MV-4-11 (cell line): ENCODE measurements around the gene AXDND1.
"Not testable (repeated sequence)": the region's sequence is repeated elsewhere in the genome, so short reads cannot be mapped to it uniquely, and the experiment has no call there.

ENCODE experiments used
- DNase-seq: peaks from one replicate; lab custom pipeline; 2025; lab: John Stamatoyannopoulos, UW

The AXDND1 gene

GRCh38 chr1:179465661-179466060 is 99.9 kb downstream of the AXDND1 start:
- DNase-seq: not testable (repeated sequence)

- no peak for DNase-seq
These were observed 108.9 kb downstream of the AXDND1 start for GRCh38 chr1:179474713-179475112.

- no peak for DNase-seq
These were observed 110.7 kb downstream of the AXDND1 start for GRCh38 chr1:179476484-179476883.

GRCh38 chr1:179478370-179478769 is 112.6 kb downstream of the AXDND1 start:
- DNase-seq: no peak

- no peak for DNase-seq
These were observed 124.8 kb downstream of the AXDND1 start for GRCh38 chr1:179490611-179491010.

GRCh38 chr1:179493323-179493722 is 127.6 kb downstream of the AXDND1 start:
- DNase-seq: no peak

- DNase-seq: no peak
These were observed 140.4 kb downstream of the AXDND1 start for GRCh38 chr1:179506199-179506598.

- no peak for DNase-seq
These were observed 143.6 kb downstream of the AXDND1 start for GRCh38 chr1:179509384-179509783.

GRCh38 chr1:179510038-179510437 is 144.3 kb downstream of the AXDND1 start:
- DNase-seq: no peak

- no peak for DNase-seq
These were observed 151.4 kb downstream of the AXDND1 start for GRCh38 chr1:179516976-179517705.

- not testable (repeated sequence) for DNase-seq
These were observed 152.8 kb downstream of the AXDND1 start for GRCh38 chr1:179518544-179518943.

GRCh38 chr1:179529482-179530195 is 163.9 kb downstream of the AXDND1 start:
- no peak for DNase-seq

GRCh38 chr1:179530352-179530751 is 164.6 kb downstream of the AXDND1 start:
- no peak for DNase-seq

GRCh38 chr1:179541774-179542173 is 176.0 kb downstream of the AXDND1 start:
- DNase-seq: no peak

- DNase-seq: no peak
These were observed 179.6 kb downstream of the AXDND1 start for GRCh38 chr1:179545321-179545720.

GRCh38 chr1:179547021-179547535 is 181.3 kb downstream of the AXDND1 start:
- no peak for DNase-seq

GRCh38 chr1:179548666-179549367 is 183.0 kb downstream of the AXDND1 start:
- no peak for DNase-seq

GRCh38 chr1:179549368-179549700 is 183.6 kb downstream of the AXDND1 start:
- DNase-seq: no peak

GRCh38 chr1:179550746-179551682 is 185.2 kb downstream of the AXDND1 start:
- peak; percentile 54 for DNase-seq

GRCh38 chr1:179554427-179554826 is 188.7 kb downstream of the AXDND1 start:
- no peak for DNase-seq

- DNase-seq: no peak
These were observed 192.3 kb downstream of the AXDND1 start for GRCh38 chr1:179558078-179558477.
